Loucy (cell line): ENCODE results near the gene CCDC141.

Experiments used
- CTCF ChIP-seq: fragments of 200-600 bp; sonication (generic); conservative IDR thresholded peaks from 2 replicates; pipeline ENCODE4 v1.5.1; 2014; ENCODE audit warnings: mild to moderate bottlenecking, antibody characterized with exemption, low read length
- EZH2phosphoT487 ChIP-seq: fragments of 200-600 bp; IDR thresholded peaks from 2 replicates; pipeline ENCODE4 v1.6.1; 2018; ENCODE audit warnings: antibody characterized with exemption, mild to moderate bottlenecking, moderate library complexity, borderline replicate concordance

DNA sequence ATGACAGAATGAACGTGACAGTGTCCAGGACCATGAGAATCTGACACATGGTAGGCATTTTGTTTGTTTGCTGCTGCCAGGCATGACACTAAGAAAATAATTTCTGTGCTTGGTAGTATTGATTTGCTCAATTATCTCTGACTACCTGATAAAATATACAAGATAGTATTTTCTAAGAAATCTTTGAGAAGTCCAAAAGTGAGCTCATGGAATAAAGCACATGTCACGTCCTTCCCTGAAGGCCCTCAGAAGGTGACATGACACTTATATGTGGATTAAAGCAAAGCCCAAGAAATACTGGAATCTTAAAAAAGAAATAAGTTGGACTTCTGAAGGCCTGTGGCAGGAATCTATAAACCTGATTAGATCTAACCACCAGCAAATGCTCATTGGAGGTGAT lies 238.9 kb downstream of the CCDC141 start:
- TF ChIP-seq CTCF (no peak), EZH2phosphoT487 (no peak)
